Esophagus mucosa (tissue), 1 donor: ENCODE results near the gene SCUBE1. TPM values are rescaled to one million over a fixed set of nuclear protein-coding genes. Genes with fewer than 3 reads are reported as not detected.
A peak's percentile ranks its signal among the peaks of the same experiment; 100 is the strongest.

ENCODE experiments used
- ATAC-seq: fragments of 200-7000 bp; cut with Tn5 transposase; one replicate; pipeline ENCODE4 v1.9.1; 2020
- total RNA-seq: library from RNA; stranded (reverse); gene quantifications from one replicate; pipeline ENCODE4 v1.2.4, GENCODE V29; 2023
- donor health status: DM: yes; HTN: yes; CAD: no.

Gene SCUBE1
- total RNA-seq, 1 donor from 2014 or later, result 0.80 TPM

GRCh38 chr22:43275545-43276317 is 67.4 kb downstream of the SCUBE1 start:
- peak; percentile 27 for ATAC-seq

GRCh38 chr22:43274595-43275240 is 68.5 kb downstream of the SCUBE1 start:
- no peak for ATAC-seq

GRCh38 chr22:43273902-43274484 is 69.2 kb downstream of the SCUBE1 start:
- ATAC-seq, result peak; percentile 53

GRCh38 chr22:43272869-43273318 is 70.3 kb downstream of the SCUBE1 start:
- no peak for ATAC-seq

GRCh38 chr22:43272301-43272700 is 70.9 kb downstream of the SCUBE1 start:
- ATAC-seq, result no peak

GRCh38 chr22:43270949-43271348 is 72.2 kb downstream of the SCUBE1 start:
- ATAC-seq, result no peak

- no peak for ATAC-seq
Measured at GRCh38 chr22:43270314-43270908, 72.8 kb downstream of the SCUBE1 start.

- ATAC-seq, result no peak
Measured at GRCh38 chr22:43269646-43270045, 73.5 kb downstream of the SCUBE1 start.

GRCh38 chr22:43269246-43269645 is 73.9 kb downstream of the SCUBE1 start:
- no peak for ATAC-seq

GRCh38 chr22:43267981-43268660 is 75.1 kb downstream of the SCUBE1 start:
- ATAC-seq, result no peak

- ATAC-seq, result no peak
Measured at GRCh38 chr22:43267332-43267980, 75.7 kb downstream of the SCUBE1 start.

- ATAC-seq, result no peak
Measured at GRCh38 chr22:43266076-43266475, 77.1 kb downstream of the SCUBE1 start.

GRCh38 chr22:43263645-43264514 is 79.3 kb downstream of the SCUBE1 start:
- peak; percentile 35 for ATAC-seq

GRCh38 chr22:43262990-43263644 is 80.1 kb downstream of the SCUBE1 start:
- no peak for ATAC-seq

- no peak for ATAC-seq
Measured at GRCh38 chr22:43260331-43261231, 82.6 kb downstream of the SCUBE1 start.

GRCh38 chr22:43257961-43258360 is 85.2 kb downstream of the SCUBE1 start:
- ATAC-seq, result no peak

- no peak for ATAC-seq
Measured at GRCh38 chr22:43257549-43257948, 85.6 kb downstream of the SCUBE1 start.

GRCh38 chr22:43256976-43257545 is 86.1 kb downstream of the SCUBE1 start:
- no peak for ATAC-seq

GRCh38 chr22:43256569-43256968 is 86.6 kb downstream of the SCUBE1 start:
- ATAC-seq, result no peak
